Stromal cell of bone marrow (primary cell): ENCODE data around the gene APOLD1.

ENCODE experiments used
- DNase-seq: peaks from one replicate; pipeline ENCODE4 v3.0.0-alpha.2; 2012; ENCODE audit warnings: low read depth

The APOLD1 gene

DNA sequence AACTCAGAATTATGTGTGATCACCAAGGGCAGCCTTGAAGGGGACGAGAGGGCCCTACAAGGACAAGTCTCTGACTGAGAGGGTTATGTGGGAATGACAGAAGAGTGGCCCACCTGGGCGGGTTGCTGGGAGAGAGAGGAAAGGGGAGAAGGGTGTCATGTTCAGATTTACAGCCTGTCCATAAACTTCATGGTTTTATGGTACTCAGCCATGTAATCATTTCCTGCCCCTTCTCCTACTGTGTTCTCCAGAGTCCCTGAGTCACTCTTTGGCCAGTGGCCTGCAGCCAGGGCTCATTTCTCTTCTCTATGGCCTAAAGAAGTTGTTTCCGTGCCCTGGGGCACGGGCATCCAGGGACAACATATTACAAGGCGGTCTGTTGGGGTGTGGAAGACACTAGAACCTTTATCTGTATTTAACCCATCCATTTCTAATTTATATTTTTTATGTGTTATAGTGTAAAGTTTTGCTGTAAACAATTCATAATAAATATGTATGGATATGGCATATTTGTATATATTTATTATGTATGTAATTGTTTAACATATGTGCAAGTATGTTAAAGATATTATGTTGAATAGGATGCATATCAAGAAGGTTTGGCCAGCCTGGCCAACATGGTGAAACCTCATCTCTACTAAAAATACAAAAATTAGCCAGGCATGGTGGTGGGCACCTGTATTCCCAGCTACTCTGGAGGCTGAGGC, 54.6 kb downstream of the APOLD1 start:
- peak; percentile 88 for DNase-seq

- no peak for DNase-seq
These were observed 55.1 kb downstream of the APOLD1 start for GRCh38 chr12:12840580-12840899.
